HG03469 (cell line): ENCODE measurements around the gene PCDH9.
A peak's percentile ranks its signal among the peaks of the same experiment; 100 is the strongest.

ENCODE experiments used
- ATAC-seq: cut with Tn5 transposase; IDR thresholded peaks from one replicate; pipeline ENCODE4 v1.9.1; 2021; ENCODE audit warnings: mild to moderate bottlenecking, moderate library complexity, moderate number of reproducible peaks; ENCODE audit not compliant: unreplicated experiment

PCDH9 gene

GRCh38 chr13:67229481-67230403, at the start of gene PCDH9:
Gene PCDH9 (minus strand): TSS chr13:67230336. CDS start chr13:67228440, 1,896 bp downstream.
- no peak for ATAC-seq

- no peak for ATAC-seq
These were observed 48.1 kb upstream of the PCDH9 start for GRCh38 chr13:67278235-67278634.

GRCh38 chr13:67277581-67277980, 47.4 kb upstream of the PCDH9 start:
- ATAC-seq, result no peak

- no peak for ATAC-seq
These were observed 45.3 kb upstream of the PCDH9 start for GRCh38 chr13:67275351-67275960.

- ATAC-seq, result no peak
These were observed 42.9 kb upstream of the PCDH9 start for GRCh38 chr13:67273001-67273400.

GRCh38 chr13:67267136-67267535, 37.0 kb upstream of the PCDH9 start:
- ATAC-seq, result no peak

GRCh38 chr13:67259208-67259607, 29.1 kb upstream of the PCDH9 start:
- ATAC-seq, result no peak

- no peak for ATAC-seq
These were observed 28.3 kb upstream of the PCDH9 start for GRCh38 chr13:67258482-67258881.

GRCh38 chr13:67238861-67239260, 8.7 kb upstream of the PCDH9 start:
- no peak for ATAC-seq

GRCh38 chr13:67238277-67238859, 8.2 kb upstream of the PCDH9 start:
- ATAC-seq, result peak; percentile 74

GRCh38 chr13:67235265-67235664, 5.1 kb upstream of the PCDH9 start:
- ATAC-seq, result no peak

GRCh38 chr13:67232384-67232783, 2.2 kb upstream of the PCDH9 start:
- no peak for ATAC-seq

GRCh38 chr13:67231289-67232000, 1.3 kb upstream of the PCDH9 start:
- ATAC-seq, result no peak

- peak; percentile 97 for ATAC-seq
These were observed 510 bp upstream of the PCDH9 start for GRCh38 chr13:67230404-67231288.

- no peak for ATAC-seq
These were observed 1.2 kb downstream of the PCDH9 start for GRCh38 chr13:67228916-67229315.

GRCh38 chr13:67228031-67228430, 2.1 kb downstream of the PCDH9 start:
- ATAC-seq, result no peak

GRCh38 chr13:67227131-67227983, 2.8 kb downstream of the PCDH9 start:
- ATAC-seq, result no peak

GRCh38 chr13:67226696-67227095, 3.4 kb downstream of the PCDH9 start:
- ATAC-seq, result no peak
